ENCODE results near the gene SLBP. TPM values are rescaled to one million over a fixed set of nuclear protein-coding genes. Genes with fewer than 3 reads are reported as not detected.

The SLBP gene
- total and polyA plus RNA-seq, 2 donors from 2014 or later = 30.7 to 42.8 TPM

GRCh38 chr4:1746919-1747602 lies 34.9 kb upstream of the SLBP start:
- Histone ChIP-seq H3K27me3 (ENCODE audit: control insufficient read depth, insufficient read depth, low read length) (no peaks in the 10 kb centered on the region), H3K4me3 (ENCODE audit: low read length in 3 of 3) (no peak overlapping the region), H3K4me1 (ENCODE audit: control insufficient read depth in 2 of 3, insufficient read depth in 2 of 3, low read depth in 1 of 3, low read length in 3 of 3) (peaks cover 0 to 3% (median 0%) of the 10 kb centered on the region in 3 donors), H3K27ac (ENCODE audit: low read depth in 2 of 2, low read length in 2 of 2) (no peak overlapping the region), H3K36me3 (ENCODE audit: control insufficient read depth in 2 of 3, insufficient read depth in 3 of 3, low read length in 3 of 3) (no peaks in the 10 kb centered on the region), H3K9me3 (ENCODE audit: control insufficient read depth in 2 of 3, insufficient read depth in 1 of 3, low read length in 3 of 3) (no peaks in the 10 kb centered on the region), H3K9ac (ENCODE audit: low read length in 3 of 3) (no peak overlapping the region)
- no peak for TF ChIP-seq CTCF (IDR thresholded peaks at IDR 0.05; ENCODE audit: borderline replicate concordance, extremely low read depth, insufficient read depth)
- DNase-seq (no peak), FAIRE-seq (no peak)
- intact Hi-C loops (cut with DNase I) = loop anchor here (5.0 kb wide), 1 partner anchor 145 kb away; no protein-coding TSS in a partner anchor

- intact Hi-C loops (cut with DNase I) = loop anchor here (5.0 kb wide), 1 partner anchor 146 kb away; no protein-coding TSS in a partner anchor
- TF ChIP-seq CTCF (IDR thresholded peaks at IDR 0.05; ENCODE audit: borderline replicate concordance, extremely low read depth, insufficient read depth) = peak; percentile 72
- no peak for FAIRE-seq
- Histone ChIP-seq H3K27me3 (ENCODE audit: control insufficient read depth, insufficient read depth, low read length) (no peaks in the 10 kb centered on the region), H3K9ac (ENCODE audit: low read length in 3 of 3) (no peak overlapping the region), H3K36me3 (ENCODE audit: control insufficient read depth in 2 of 3, insufficient read depth in 3 of 3, low read length in 3 of 3) (no peaks in the 10 kb centered on the region), H3K9me3 (ENCODE audit: control insufficient read depth in 2 of 3, insufficient read depth in 1 of 3, low read length in 3 of 3) (no peaks in the 10 kb centered on the region), H3K4me1 (ENCODE audit: control insufficient read depth in 2 of 3, insufficient read depth in 2 of 3, low read depth in 1 of 3, low read length in 3 of 3) (peaks cover 0 to 3% (median 0%) of the 10 kb centered on the region in 3 donors), H3K4me3 (ENCODE audit: low read length in 3 of 3) (no peak overlapping the region), H3K27ac (ENCODE audit: low read depth in 2 of 2, low read length in 2 of 2) (no peak overlapping the region)
- peak in 4 of 5 donors; percentile 88 to 93 (median 88) for DNase-seq
These were observed 34.2 kb upstream of the SLBP start for GRCh38 chr4:1746265-1746691.

- peaks cover 0 to 3% (median 0%) of the 10 kb centered on the region in 3 donors for H3K4me1 ChIP-seq (ENCODE audit: control insufficient read depth in 2 of 3, insufficient read depth in 2 of 3, low read depth in 1 of 3, low read length in 3 of 3)
- intact Hi-C loops (cut with DNase I) = loop anchor here (5.0 kb wide), 1 partner anchor 147 kb away; no protein-coding TSS in a partner anchor
- TF ChIP-seq CTCF (IDR thresholded peaks at IDR 0.05; ENCODE audit: borderline replicate concordance, extremely low read depth, insufficient read depth) = no peak
- no peak overlapping the region for H3K4me3 ChIP-seq (ENCODE audit: low read length in 3 of 3)
- no peaks in the 10 kb centered on the region for H3K9me3 ChIP-seq (ENCODE audit: control insufficient read depth in 2 of 3, insufficient read depth in 1 of 3, low read length in 3 of 3)
- no peaks in the 10 kb centered on the region for H3K36me3 ChIP-seq (ENCODE audit: control insufficient read depth in 2 of 3, insufficient read depth in 3 of 3, low read length in 3 of 3)
- FAIRE-seq (no peak), DNase-seq (no peak)
- H3K27me3 ChIP-seq (ENCODE audit: control insufficient read depth, insufficient read depth, low read length) = no peaks in the 10 kb centered on the region
- no peak overlapping the region for H3K27ac ChIP-seq (ENCODE audit: low read depth in 2 of 2, low read length in 2 of 2)
- H3K9ac ChIP-seq (ENCODE audit: low read length in 3 of 3) = no peak overlapping the region
These were observed 33.6 kb upstream of the SLBP start for GRCh38 chr4:1745697-1746096.

Data from kidney (tissue), 14 donors.